ENCODE data around the gene ILF2. TPM values are rescaled to one million over a fixed set of nuclear protein-coding genes. Genes with fewer than 3 reads are reported as not detected.

Gene ILF2
- total and polyA plus RNA-seq, 2 donors (not counting 1 experiment from before 2014, with no cell fraction given): 89.8 to 94.0 TPM

GRCh38 chr1:153628638-153629342, 42.0 kb downstream of the ILF2 start:
- H3K4me2 ChIP-seq (replicated peaks; ENCODE audit: low read depth, low read length, poor library complexity, severe bottlenecking): no peak overlapping the region
- no peak overlapping the region for H3K4me3 Mint-ChIP-seq
- peaks cover 25% of the 10 kb centered on the region for H3K4me1 Mint-ChIP-seq
- H3K4me3 ChIP-seq (ENCODE audit: control extremely low read depth in 1 of 5, extremely low read depth in 1 of 5, insufficient read depth in 1 of 5, low read depth in 2 of 5, low read length in 4 of 5): no peak overlapping the region
- peaks cover 0 to 4% (median 0%) of the 10 kb centered on the region in 4 experiments for H3K27me3 ChIP-seq (replicated peaks in 1 of 4; ENCODE audit: control extremely low read depth in 1 of 4, control insufficient read depth in 3 of 4, insufficient read depth in 4 of 4, low read length in 3 of 4)
- peak overlapping the region; percentile 46 for H3K27ac Mint-ChIP-seq
- no peaks in the 10 kb centered on the region for H3K79me2 ChIP-seq (ENCODE audit: control insufficient read depth, insufficient read depth, low read length)
- no peak overlapping the region for H3K9ac ChIP-seq (ENCODE audit: low read length)
- H3K27ac ChIP-seq (ENCODE audit: low read length in 2 of 2): no peak overlapping the region
- 32% methylated on average over 4 of the region's 6 CpGs for WGBS (ENCODE audit: insufficient coverage)
- TF ChIP-seq EZH2 (IDR thresholded peaks at IDR 0.05; ENCODE audit: borderline replicate concordance, insufficient read depth, low read depth, low read length, poor library complexity, severe bottlenecking) (no peak), CTCF (IDR thresholded peaks at IDR 0.05) (no peak)
- intact Hi-C loops (cut with micrococcal nuclease): no loop called here
- CTCF ChIA-PET: interaction anchor here (0.7 to 3.4 kb wide), 4 partner anchors 15 to 118 kb away, joined by 3 to 26 read pairs (median 3); no protein-coding TSS in a partner anchor
- no peak for ATAC-seq (ENCODE audit: low read depth)
- peaks cover 0 to 7% (median 0%) of the 10 kb centered on the region in 3 donors for H3K9me3 ChIP-seq (ENCODE audit: control extremely low read depth in 1 of 3, control insufficient read depth in 2 of 3, insufficient read depth in 1 of 3, low read length in 2 of 3)
- H2AFZ ChIP-seq (ENCODE audit: insufficient read depth, low read depth, low read length, poor library complexity, severe bottlenecking): no peak overlapping the region
- H4K20me1 ChIP-seq (ENCODE audit: control insufficient read depth, insufficient read depth, low read length, poor library complexity, severe bottlenecking): no peaks in the 10 kb centered on the region
- POLR2A ChIA-PET: interaction anchor here (0.6 to 1.2 kb wide), 2 partner anchors 31 to 362 kb away, joined by 4 read pairs; partner anchors contain the start of gene RPS27
- H3K27me3 Mint-ChIP-seq: no peaks in the 10 kb centered on the region
- no peak for DNase-seq
- peaks cover 13 to 34% of the 10 kb centered on the region in 2 donors for H3K4me1 ChIP-seq (ENCODE audit: control insufficient read depth in 2 of 2, insufficient read depth in 2 of 2, low read length in 2 of 2)
- H3K36me3 ChIP-seq (replicated peaks in 1 of 2; ENCODE audit: control extremely low read depth in 1 of 2, control insufficient read depth in 1 of 2, extremely low read depth in 1 of 2, insufficient read depth in 2 of 2, low read length in 1 of 2): no peaks in the 10 kb centered on the region
- H3K9me3 Mint-ChIP-seq (ENCODE audit: insufficient read depth): no peaks in the 10 kb centered on the region

Measured in B cell (primary cell).